ENCODE data around the gene CTNNAL1.

The CTNNAL1 gene

GRCh38 chr9:108913391-108913790, 99.9 kb downstream of the CTNNAL1 start:
- Histone ChIP-seq H3K27ac (ENCODE audit: extremely low read depth, low read depth, low read length) (no peak overlapping the region), H3K9me3 (ENCODE audit: control insufficient read depth, insufficient read depth, low read depth, low read length) (no peaks in the 10 kb centered on the region), H3K36me3 (ENCODE audit: control insufficient read depth in 2 of 2, insufficient read depth in 1 of 2, low read length in 2 of 2) (peaks cover 44 to 89% of the 10 kb centered on the region in 2 experiments), H3K4me3 (ENCODE audit: low read depth, low read length) (no peak overlapping the region), H3K4me1 (ENCODE audit: control insufficient read depth, insufficient read depth, low read length) (no peaks in the 10 kb centered on the region)
- ChIA-PET CTCF (no interaction called here), POLR2A (no interaction called here)
- no peak for TF ChIP-seq ZNF2 (tag by site-specific recombination; IDR thresholded peaks at IDR 0.05)
- TF ChIP-seq BCL11B (tag by site-specific recombination; IDR thresholded peaks at IDR 0.05; ENCODE audit: low read depth), result no peak
- TF ChIP-seq ZNF626 (tag by site-specific recombination; IDR thresholded peaks at IDR 0.05), result no peak
- TF ChIP-seq ZNF19 (tag by site-specific recombination; IDR thresholded peaks at IDR 0.05; ENCODE audit: low read depth), result no peak
- TF ChIP-seq ZNF157 (tag by site-specific recombination; IDR thresholded peaks at IDR 0.05), result no peak

- POLR2A ChIA-PET, result interaction anchor here (0.6 to 0.7 kb wide), 2 partner anchors 21 to 22 kb away, joined by 3 to 4 read pairs; partner anchors contain the start of gene ABITRAM
These were observed 101.5 kb downstream of the CTNNAL1 start for GRCh38 chr9:108911820-108912219.

More at GRCh38 chr9:108911820-108912219, 101.5 kb downstream of the CTNNAL1 start:
- H3K9me3 ChIP-seq (ENCODE audit: control insufficient read depth, insufficient read depth, low read depth, low read length), result no peaks in the 10 kb centered on the region
- H3K4me1 ChIP-seq (ENCODE audit: control insufficient read depth, insufficient read depth, low read length), result no peaks in the 10 kb centered on the region
- H3K27ac ChIP-seq (ENCODE audit: extremely low read depth, low read depth, low read length), result no peak overlapping the region
- H3K36me3 ChIP-seq (ENCODE audit: control insufficient read depth in 2 of 2, insufficient read depth in 1 of 2, low read length in 2 of 2), result peaks cover 38 to 89% of the 10 kb centered on the region in 2 experiments
- no peak for TF ChIP-seq MYNN (tag by site-specific recombination; IDR thresholded peaks at IDR 0.05; ENCODE audit: borderline replicate concordance)
- TF ChIP-seq ZNF585B (tag by site-specific recombination; IDR thresholded peaks at IDR 0.05), result no peak
- no peak for TF ChIP-seq ZNF175 (tag by site-specific recombination; IDR thresholded peaks at IDR 0.05)
- no peak for TF ChIP-seq KLF1 (tag by site-specific recombination; IDR thresholded peaks at IDR 0.05)
- no peak for TF ChIP-seq ZNF677 (tag by site-specific recombination; IDR thresholded peaks at IDR 0.05)
- TF ChIP-seq ZNF362 (tag by site-specific recombination; IDR thresholded peaks at IDR 0.05), result no peak
- no peak for TF ChIP-seq ZNF513 (tag by site-specific recombination; IDR thresholded peaks at IDR 0.05)
- TF ChIP-seq SP2 (tag by site-specific recombination; IDR thresholded peaks at IDR 0.05), result no peak
- TF ChIP-seq ZNF518A (tag by site-specific recombination; conservative IDR thresholded peaks at IDR 0.05; ENCODE audit: low read depth), result no peak
- CTCF ChIA-PET, result no interaction called here
- H3K4me3 ChIP-seq (ENCODE audit: low read depth, low read length), result no peak overlapping the region
